Renal cortex interstitium (tissue), 15 donors: ENCODE data around the gene MESD. TPM values are rescaled to one million over a fixed set of nuclear protein-coding genes. Genes with fewer than 3 reads are reported as not detected.

ENCODE experiments used
- DNase-seq, 11 donors: peaks; one replicate each; pipeline ENCODE4 v3.0.0-alpha.2; 2013; ENCODE audit warnings: low read depth in 9 of 11, low spot score in 4 of 11; ENCODE audit errors: extremely low read depth in 1 of 11
- long read RNA-seq, 16 experiments: transcript quantifications; one replicate each; lab custom pipeline, GENCODE V29; 2026
- polyA plus RNA-seq, 3 donors: library from polyadenylated mRNA; unstranded; fragments of 120-200 nt; gene quantifications; one replicate each; pipeline ENCODE4 v1.2.1, GENCODE V29; 2013; ENCODE audit not compliant: insufficient read length in 3 of 3

Gene MESD
- polyA plus RNA-seq: 10 to 100 TPM; 40.4 to 43.4 (median 43.1) TPM
- long read RNA-seq, donor 1, full-length matches to known transcripts: 41 of 50 reads
- long read RNA-seq, donor 1, partial matches to known transcripts: 9 of 50 reads
- long read RNA-seq, donor 1, other reads (novel, unspliced or antisense): 0 of 50 reads
- long read RNA-seq, donor 2, full-length matches to known transcripts: 40 of 57 reads
- long read RNA-seq, donor 2, partial matches to known transcripts: 17 of 57 reads
- long read RNA-seq, donor 2, other reads (novel, unspliced or antisense): 0 of 57 reads
- long read RNA-seq, donor 3, full-length matches to known transcripts: 48 of 60 reads
- long read RNA-seq, donor 3, partial matches to known transcripts: 12 of 60 reads
- long read RNA-seq, donor 3, other reads (novel, unspliced or antisense): 0 of 60 reads
- long read RNA-seq, donor 4, full-length matches to known transcripts: 27 of 27 reads
- long read RNA-seq, donor 4, partial matches to known transcripts: 0 of 27 reads
- long read RNA-seq, donor 4, other reads (novel, unspliced or antisense): 0 of 27 reads
- long read RNA-seq, donor 5: 0 reads
- long read RNA-seq, donor 6, full-length matches to known transcripts: 38 of 38 reads
- long read RNA-seq, donor 6, partial matches to known transcripts: 0 of 38 reads
- long read RNA-seq, donor 6, other reads (novel, unspliced or antisense): 0 of 38 reads
- long read RNA-seq, donor 7, full-length matches to known transcripts: 52 of 58 reads
- long read RNA-seq, donor 7, partial matches to known transcripts: 6 of 58 reads
- long read RNA-seq, donor 7, other reads (novel, unspliced or antisense): 0 of 58 reads
- long read RNA-seq, donor 8: 0 reads
- long read RNA-seq, donor 9, full-length matches to known transcripts: 35 of 35 reads
- long read RNA-seq, donor 9, partial matches to known transcripts: 0 of 35 reads
- long read RNA-seq, donor 9, other reads (novel, unspliced or antisense): 0 of 35 reads
- long read RNA-seq, donor 10, full-length matches to known transcripts: 41 of 41 reads
- long read RNA-seq, donor 10, partial matches to known transcripts: 0 of 41 reads
- long read RNA-seq, donor 10, other reads (novel, unspliced or antisense): 0 of 41 reads
- long read RNA-seq, donor 11, full-length matches to known transcripts: 28 of 28 reads
- long read RNA-seq, donor 11, partial matches to known transcripts: 0 of 28 reads
- long read RNA-seq, donor 11, other reads (novel, unspliced or antisense): 0 of 28 reads
- long read RNA-seq, donor 12, full-length matches to known transcripts: 20 of 28 reads
- long read RNA-seq, donor 12, partial matches to known transcripts: 8 of 28 reads
- long read RNA-seq, donor 12, other reads (novel, unspliced or antisense): 0 of 28 reads
- long read RNA-seq, donor 13: 0 reads
- long read RNA-seq, donor 14, full-length matches to known transcripts: 30 of 30 reads
- long read RNA-seq, donor 14, partial matches to known transcripts: 0 of 30 reads
- long read RNA-seq, donor 14, other reads (novel, unspliced or antisense): 0 of 30 reads
- long read RNA-seq, donor 15, full-length matches to known transcripts: 15 of 15 reads
- long read RNA-seq, donor 15, partial matches to known transcripts: 0 of 15 reads
- long read RNA-seq, donor 15, other reads (novel, unspliced or antisense): 0 of 15 reads
- long read RNA-seq, donor 16, full-length matches to known transcripts: 98 of 105 reads
- long read RNA-seq, donor 16, partial matches to known transcripts: 7 of 105 reads
- long read RNA-seq, donor 16, other reads (novel, unspliced or antisense): 0 of 105 reads

DNA sequence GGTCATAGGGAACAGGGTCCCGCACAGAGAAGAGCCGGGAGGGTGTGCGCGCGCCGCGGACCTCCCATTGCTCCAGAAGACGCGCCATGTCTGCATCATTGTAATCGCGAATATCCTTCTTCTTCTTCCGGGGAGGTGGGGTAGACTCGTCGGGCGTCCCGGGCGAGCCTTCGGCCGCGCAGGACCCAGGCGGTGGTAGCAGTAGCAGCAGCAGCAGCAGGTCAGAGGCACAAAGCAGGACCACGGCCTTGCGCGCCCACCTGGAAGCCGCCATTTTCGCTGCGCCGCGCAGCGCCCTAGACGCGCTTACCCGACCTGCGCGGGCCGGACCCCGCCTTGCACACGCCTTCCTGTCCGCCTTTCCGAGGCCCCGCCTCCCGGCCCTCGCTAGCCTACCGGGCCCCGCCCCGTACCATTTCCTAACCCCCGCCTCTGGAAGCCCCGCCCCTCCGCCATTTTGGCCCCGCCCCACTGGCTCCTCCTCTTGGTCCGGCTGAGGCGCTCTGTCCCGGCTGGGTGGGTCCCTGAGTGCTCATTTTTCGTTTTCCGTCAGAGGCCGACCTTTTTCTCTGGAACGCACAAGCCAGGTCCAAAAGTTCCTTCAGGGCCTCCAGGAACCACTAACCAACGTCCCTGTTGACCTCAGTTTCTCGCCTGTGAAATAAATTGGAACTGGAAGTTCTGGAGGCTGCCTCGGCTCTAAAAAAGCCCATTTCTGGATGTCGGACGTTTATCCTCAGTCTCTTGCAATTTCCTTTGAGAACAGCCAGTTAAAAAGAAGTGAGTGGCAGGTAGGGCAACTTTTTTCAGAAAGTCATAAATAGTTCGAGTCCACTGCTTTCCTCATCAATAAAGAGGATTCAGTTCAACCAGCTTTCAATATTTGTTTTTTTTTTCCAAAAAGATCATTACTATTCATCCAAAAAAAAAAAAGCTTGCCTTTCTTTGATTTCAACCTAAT, at the start of gene MESD:
Gene MESD (minus strand): TSS at position 302 of the 961 bp plus-strand sequence. CDS start 28 bp downstream, at position 274.
- DNase-seq: peak; percentile 90 to 97 (median 94)

DNA sequence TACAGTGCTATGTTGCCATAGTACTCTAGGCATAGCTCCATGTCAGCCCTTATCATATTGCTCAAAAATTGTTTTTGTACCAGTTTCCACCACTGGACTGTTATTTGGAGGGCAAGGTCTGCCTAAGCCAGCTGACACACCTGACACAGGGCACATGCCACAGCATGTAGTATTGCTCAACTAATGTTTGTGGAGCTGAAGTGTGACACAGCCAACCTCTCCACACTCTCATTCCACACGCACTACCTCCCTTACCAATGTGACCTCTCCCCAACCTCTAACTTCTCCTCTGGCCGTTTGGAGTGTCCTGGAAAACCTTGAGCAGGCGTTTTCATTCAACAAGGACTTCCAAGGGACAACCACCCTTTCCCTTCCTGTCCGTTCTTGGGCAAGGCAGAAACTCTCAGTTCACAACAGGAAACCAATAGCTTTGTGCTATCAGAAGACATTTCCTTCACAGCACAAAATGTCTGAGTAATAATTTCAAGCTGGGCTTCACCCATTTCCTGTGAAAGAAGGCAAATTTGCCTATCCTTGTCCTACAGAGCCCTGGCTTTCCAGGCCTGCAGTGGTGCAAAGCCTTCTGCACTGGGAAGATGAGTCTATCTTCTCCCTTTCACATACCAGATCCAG, 49.5 kb upstream of the MESD start:
- DNase-seq: no peak

DNA sequence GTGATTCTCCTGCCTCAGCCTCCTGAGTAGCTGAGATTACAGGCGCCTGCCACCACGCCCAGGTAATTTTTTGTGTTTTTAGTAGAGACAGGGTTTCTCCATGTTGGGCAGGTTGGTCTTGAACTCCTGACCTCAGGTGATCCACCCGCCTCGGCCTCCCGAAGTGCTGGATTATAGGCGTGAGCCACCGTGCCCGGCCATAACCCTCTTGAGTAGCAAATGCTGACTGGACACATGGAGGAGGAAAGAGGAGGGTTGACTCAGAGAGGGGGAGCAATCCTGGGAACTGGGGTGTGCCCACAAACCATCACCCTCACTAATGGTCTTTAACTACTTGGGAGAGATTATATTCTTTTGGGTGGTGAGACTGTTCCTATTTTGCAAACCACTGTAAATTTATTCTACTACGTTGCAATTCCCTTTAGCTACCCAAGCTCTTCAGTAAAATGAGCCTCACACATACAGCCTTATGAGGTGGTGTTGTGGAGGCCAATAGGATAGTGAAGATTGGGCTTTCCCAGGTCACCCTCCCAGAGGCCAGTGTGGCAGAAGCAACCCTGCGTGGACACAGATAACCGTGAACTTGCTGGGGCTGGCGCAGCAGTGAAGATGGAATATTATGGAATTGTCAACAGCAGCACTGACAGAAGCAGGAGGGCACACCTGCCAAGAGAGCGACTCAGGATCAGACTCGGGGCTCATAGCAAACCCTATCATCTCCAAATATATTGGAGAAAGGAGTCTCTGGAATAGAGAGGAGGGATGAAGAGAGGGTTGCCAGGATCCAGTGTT, 48.5 kb upstream of the MESD start:
- DNase-seq: no peak

DNA sequence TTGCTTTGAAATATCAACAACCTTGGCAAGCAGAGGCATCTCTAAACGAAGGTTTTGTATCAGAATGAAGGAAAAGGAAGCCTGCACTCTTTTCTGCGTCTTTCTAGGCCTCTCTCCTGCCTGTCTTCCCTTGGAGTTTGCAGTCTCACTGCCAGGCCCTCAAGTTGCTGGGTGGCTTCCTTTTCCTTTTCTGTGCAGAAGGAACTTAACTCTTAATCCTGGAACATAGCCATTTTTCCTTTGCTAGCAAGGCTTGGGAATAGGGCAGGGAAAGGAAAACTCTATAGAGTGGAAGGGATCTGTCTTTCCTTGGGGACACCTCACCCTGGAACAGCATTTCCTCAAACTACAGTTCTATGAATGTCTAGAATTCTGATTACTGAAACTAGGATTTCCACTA, 43.9 kb upstream of the MESD start:
- no peak for DNase-seq

DNA sequence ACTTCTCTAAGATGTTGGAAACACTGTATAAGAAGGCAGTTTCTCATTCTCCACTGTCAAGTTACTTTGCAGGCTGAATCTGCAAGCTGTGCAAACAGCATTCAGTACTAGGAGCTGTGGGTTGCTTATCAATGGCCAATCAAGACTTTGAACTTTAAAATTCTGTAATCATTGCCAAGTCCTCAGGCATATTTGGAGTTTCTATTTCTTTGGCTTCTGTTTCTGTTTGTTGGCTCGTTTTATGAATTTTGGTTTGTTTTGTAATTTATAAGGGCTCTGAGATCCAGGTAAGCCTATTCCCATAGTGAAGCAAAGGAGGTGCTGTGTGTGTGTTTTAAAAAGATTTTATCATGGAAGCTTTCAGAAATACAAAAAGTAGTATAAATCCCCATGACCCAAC, 43.2 kb upstream of the MESD start:
- no peak for DNase-seq

DNA sequence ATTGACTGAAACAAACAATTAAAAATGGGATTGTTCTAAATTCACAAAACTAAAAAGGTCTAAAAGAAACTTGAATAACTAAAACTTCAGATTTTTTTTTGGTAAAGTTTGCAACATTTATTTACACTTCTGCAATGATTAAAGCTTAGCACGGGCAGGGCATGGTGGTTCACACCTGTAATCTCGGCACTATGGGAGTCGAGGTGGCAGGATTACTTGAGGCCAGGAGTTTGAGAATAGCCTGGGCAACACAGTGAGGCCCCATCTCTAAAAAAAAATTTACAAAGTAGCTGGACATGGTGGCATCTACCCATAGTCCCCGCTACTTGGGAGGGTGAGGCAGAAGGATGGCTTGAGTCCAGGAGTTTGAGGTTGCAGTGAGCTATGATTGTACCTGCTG, 42.7 kb upstream of the MESD start:
- DNase-seq: no peak

DNA sequence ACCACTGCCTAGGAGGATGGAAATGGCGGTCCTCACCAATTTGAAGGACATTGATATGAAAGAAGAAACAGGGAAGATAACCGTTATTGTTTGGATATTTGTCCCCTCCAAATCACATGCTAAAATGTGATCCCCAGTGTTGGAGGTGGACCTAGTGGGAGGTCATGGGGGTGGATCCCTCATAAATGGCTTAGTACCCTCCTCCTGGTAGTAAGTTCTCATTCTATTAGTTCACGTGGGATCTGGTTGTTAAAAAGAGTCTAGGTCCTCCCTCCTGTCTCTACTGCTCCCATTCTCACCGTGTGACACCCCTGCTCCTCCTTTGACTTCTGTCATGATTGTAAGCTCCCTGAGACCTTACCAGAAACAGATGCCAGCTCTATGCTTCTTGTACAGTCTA, 41.6 kb upstream of the MESD start:
- DNase-seq: no peak

DNA sequence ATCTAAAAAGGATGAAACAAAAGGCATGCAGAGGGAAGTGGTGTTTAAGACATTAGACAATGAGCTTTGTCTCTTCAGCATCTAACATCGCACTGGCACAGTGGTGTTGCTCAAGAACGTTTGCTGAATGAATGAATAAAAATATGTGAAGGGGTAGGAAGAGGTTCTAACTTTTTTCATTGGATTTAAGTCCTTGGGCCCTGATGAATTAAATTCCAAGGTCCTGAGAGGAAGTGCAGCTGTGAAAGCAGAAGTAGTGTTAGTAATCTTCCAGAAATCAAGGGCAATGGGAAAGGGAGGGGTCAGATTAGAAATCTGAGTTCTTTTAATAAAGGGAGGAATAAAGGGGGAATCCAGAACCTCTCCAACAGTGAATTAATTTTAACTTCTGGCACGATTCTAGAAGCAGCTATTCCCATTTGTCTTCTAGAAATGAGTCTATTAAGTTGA, 40.7 kb upstream of the MESD start:
- no peak for DNase-seq

DNA sequence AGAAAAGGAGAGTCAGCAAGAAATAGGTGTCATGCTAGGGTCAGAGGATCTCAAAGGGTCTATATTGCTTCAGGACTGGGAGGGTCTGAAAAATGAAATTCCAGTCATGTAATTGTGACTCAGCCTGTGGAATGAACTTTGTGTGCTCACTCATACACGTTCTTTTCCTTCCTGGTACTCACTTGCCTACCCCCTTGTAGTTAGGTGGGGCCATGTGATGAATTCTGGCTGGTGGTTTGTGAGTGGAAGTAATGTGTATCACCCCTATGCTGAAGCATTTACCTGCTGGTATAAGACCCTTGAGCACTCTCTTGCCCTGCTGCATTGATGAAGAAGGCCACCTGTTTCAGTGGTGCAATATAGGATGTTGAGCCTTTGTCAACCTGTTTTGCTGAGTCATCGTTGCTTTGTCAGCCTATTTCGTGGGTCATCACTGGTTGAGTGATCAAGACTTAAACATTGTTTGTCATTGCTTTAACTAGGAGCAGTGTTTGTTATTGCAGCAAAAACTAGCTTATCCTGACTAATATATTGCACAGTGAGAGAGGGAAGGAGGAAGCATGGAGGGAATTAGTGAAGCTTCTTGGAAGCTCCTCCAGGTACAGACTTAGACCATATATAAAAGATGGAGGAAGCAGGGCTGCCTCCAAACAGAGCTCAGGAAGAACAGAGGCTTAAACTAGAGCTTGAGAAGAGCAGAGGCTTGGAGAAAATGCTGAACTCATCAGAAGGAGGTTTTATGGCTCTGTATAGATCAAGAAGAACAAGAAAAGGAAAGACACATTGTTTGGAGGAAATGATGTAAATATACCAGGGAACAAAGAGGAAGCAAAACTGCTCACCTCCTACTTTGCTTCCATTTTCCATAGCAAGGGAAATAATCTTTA, 40.0 kb upstream of the MESD start:
- DNase-seq: no peak

DNA sequence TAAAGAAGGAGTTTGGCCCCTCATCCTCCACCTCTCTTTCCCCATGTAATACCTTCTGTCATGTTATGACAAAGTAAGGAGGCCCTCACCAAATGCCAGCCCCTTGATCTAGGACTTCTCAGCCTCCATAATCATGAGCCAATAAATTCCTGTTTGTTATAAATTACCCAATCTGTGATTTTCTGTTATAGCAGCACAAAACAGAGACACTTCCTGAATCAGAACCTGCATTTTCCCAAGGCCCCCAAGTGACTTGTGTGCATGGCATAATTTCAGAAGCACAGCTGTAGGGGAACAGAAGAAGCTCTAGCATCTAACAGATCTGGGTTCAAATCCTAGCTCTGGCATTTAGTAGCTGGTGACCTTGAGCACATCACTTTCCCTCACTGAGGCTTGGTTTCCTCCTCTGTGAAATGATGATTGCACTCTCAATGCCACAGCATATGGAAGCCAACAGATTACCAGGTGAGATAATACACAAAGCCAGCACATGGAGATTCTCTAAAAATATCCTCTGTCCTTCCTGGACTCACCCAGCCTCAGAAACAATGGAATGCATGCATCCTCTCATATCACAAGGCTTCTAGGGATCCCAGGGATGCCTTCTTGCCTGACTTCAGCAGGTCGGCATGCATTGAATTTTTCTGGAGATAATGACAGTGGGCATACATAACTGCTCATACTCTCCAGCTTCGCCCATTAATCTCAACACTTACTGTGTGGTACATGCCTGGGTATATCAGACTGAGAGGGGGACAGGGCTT, 37.4 kb upstream of the MESD start:
- no peak for DNase-seq

DNA sequence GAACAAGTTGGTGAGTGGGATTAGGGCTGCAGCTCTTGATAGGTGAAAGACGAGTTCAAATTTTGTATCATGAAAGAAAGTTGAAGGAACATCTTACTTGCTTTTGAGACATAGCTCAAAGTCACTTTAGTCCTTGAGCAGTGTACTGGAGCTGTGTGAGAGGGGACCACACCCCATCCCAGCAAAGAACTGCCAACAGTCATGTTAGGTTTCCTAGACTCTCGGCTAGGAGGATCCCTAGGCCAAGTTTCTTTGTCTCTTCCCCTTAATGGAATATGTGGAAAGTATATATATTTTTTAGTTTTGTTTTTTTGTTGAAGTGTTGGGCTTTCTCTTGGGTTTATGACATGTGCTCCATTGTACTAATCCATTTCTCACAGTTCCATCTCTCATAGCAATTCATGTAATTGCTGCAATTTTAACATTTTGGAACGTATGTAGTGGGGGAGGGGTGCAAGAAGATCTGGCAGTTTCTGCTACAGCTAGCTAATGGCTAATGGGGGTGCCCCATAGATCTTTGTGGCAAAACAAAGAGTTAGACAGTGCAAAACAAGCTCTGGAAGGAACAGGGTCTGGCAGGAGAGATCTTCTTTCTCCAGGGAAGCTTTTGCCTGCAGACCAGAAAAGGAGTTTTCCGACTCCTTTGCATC, 36.2 kb upstream of the MESD start:
- no peak for DNase-seq

DNA sequence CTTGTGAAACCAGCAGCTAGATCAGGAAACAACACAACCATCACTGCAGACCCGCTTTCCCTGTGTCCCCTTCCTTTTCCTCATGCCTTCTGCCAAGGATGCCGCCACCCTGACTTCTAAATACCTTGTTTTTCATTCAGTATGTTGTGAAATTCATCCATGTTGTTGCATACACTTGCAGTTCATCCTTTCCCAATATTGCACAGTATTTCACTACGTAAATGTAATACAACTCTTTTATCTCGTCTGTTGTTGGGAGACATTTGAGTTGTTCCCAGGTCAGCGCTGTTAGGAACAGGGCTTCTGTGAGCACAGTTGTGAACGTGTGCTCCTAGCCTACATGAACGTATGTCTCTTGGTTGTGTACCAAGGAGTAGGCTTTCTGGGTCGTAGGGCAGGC, 35.3 kb upstream of the MESD start:
- DNase-seq: no peak

DNA sequence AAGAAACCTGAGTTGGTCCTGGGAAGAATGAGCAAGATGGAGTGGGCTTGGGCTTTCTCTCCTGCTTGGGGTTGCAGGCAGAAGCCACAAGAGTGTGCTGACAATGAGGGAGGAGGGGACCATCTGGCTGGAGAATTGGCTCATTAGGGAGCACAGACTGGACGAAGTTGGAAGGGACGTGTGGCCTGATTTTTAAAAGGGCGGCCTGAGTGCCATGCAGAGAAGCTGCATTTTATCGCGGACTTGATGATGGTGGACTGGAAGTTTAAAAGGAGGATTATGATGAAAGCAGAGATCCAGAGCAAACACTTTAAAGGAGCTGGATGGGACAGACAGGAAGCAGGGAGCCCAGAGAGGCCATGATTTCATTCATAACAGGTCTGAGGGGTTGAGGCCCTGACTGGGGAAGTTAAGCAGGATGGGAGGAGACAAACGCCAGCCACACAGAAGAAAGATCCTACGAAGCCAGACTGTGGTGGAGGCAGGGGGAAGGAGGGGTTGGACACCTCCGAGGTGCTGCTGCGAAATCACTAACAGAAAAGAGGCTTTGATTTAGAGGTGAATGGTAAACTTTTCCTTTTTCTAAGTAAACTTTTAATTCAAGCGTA, 34.8 kb upstream of the MESD start:
- DNase-seq: no peak
